Measurements from ENCODE around the gene CAPZB.

The CAPZB gene

DNA sequence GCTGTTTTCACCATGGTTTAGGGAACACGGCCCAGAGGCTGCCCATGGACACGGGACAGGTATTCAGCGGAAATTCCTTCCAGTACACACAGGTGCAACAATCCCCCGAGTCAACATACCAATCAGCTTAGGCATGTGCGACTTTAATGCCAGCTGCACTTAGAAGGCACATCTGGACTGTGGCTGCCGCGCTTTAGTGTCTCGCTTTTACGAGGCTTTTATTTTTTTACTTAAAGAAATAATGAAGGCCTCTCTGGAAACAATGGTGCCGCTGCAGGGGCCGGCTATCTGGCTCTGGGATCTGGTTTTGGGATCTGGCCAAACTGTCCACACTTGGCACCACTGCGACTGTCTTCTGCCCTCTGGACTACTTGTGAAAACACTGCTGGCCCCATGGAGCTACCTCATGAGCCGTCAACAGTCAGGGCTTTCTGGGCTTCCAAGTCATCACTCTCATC lies 117.7 kb downstream of the CAPZB start:
- DNase-seq, result no peak

DNA sequence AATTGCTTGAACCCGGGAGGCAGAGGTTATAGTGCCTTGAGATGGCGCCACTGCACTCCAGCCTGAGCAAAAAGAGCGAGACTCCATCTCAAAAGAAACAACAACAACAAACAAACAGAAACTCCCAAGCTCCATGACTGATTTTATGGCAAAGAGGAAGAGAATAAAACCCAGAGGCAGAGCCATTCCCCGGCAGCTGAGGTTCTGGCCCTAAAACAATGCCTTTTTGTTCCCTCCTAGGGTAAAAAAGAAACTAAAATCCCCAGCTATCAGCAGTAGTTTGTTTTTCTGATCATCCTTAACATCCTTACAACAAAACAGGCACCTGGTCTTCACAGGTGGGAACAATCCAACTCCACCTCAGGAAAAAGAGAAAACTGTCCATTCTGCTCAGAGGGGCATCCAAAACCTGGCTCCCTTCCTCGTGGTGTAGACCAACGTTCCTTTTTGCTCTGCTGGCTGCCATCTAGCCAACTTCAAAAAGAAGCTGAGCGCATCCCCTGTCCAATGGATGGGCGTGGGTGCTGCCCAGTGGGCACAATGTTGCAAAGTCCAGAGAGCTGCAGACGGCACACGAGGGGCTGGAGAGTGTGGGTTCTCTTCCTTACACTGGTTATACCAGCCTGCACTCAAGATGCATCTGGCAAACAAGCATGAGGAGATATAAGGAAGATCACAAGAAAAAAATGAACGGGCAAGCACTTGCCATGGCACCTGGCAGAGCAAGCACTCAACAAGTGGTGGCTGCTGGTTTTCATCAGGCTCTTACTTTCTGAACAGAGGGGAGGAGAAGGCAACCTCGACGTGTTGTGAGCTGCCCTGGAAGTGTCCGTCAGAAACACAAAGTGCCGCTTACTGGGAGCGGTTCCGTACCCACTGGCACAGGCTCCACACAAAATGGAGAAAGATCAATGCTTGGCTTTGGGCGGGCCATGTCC lies 118.5 kb downstream of the CAPZB start:
- no peak for DNase-seq

DNA sequence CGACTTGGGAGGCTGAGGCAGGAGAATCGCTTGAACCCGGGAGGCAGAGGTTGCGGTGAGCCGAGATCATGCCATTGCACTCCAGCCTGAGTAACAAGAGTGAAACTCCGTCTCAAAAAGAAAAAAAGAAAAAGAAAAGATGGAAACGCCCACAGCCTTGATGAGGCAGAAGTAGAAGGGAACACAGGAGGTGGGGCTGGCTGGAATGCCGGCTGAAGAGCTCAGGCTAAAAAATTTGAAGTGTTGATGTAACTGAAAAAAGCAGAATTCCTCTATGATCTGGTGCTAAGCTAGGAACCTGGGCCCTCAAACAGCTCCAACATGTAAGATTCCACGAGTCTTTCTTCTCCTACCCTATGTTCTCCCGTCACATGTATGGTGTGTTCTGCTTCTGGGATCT lies 119.6 kb downstream of the CAPZB start:
- no peak for DNase-seq

DNA sequence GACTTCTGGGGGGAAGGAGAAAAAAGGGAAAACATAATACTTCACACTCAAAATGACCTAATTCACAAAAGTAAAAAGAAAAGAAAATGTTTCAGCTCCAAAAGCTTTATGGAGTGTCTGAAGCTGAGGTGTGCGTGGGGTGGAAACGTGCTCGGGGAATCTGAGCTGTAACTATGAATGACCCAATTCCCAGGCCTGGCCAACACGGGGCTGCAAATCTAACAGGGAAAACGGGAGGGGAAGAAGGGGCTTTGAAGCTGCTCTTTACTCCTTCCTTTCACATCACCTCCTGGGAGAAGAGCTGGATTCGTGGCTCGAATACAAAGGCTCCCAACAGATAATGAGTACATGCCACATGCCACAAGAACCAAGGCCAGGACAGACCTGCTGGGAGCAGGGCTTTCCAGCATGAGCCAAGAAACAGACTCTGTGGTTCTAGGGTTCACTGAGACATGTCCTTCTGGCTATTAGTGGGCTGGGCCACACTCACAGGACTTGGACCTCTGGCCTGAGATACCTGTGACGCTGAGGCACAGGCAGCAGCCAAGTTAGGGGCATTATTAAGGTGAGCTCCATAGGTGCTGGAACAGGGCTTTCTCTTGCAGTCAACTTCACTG lies 121.7 kb downstream of the CAPZB start:
- DNase-seq, result no peak

DNA sequence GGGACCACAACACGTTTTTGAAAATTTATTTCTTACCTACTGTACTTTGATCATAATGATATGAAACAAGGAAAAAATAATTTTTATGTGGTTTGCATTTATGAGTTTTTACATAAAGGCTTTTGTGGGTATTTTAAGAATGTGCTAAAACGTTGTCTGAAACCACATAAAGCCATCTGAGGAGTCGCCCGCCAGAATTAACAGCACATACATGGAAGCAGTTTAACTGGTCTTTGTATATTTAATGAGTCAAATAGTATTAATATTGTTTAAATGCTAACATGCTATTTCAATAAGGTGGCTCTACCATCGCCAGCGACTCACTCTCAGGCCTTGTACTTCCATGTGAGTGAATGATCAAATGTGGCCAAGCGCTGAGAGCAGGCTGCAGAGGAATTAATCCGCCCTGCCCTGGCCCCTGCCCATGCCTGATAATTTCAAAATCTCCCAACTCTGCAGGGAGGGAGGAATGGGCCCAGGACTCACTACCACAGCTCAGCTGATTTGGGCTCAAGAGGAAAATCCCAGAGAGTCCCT lies 123.7 kb downstream of the CAPZB start:
- DNase-seq, result no peak

DNA sequence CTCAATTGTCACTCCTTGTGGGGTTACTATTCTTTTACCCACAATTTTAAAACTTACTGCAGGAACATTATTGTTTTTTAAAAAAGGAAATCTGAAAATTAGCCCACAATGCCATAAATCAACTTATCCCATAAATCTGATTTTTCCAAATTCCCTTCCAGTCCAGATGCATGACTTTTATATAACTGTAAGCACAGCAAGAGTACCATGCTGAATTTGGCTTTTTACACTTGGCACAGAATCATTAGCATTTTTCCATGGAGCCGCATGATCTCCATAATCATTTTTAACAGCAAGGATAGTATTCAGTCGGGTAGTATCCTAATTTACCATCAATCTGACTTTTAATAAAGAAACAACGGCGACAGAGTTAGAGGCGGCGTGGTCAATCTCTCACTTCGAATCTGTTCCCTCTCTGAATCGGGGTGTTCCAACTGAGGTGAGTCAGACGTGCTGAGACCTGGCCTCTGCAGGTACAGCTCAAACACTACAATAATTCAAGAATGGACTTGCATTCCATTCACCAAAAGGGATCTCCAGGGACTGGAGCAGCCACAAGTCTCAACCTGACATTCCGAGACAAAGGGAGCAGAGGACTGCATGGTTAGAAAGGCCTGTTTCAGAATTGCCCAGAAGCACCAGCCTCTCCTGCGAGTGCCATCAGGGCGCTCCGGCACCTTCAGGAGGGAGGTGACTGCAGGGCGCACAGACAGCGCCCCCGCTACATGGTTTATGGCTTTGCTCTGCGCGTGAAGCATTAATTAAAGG lies 124.3 kb downstream of the CAPZB start:
- no peak for DNase-seq

DNA sequence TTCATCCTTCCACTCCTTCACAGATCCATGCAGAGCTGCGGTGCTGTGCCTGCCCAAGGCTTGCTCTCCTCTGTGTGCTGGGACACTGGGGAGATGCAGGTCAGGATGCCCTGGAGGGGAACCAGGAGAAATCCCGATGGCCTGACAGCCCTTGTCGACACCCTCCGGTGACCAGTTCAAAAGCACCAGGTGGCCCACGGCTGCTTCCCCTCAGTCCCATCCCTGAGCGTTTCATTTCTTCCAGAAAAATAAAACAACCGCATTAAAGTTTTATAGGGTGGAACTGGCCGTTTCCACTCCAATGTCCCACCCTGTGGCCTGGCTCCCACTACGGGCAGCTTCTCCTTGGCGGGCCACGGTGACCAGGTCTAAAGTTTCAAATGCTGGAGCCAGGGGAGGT lies 124.9 kb downstream of the CAPZB start:
- no peak for DNase-seq

DNA sequence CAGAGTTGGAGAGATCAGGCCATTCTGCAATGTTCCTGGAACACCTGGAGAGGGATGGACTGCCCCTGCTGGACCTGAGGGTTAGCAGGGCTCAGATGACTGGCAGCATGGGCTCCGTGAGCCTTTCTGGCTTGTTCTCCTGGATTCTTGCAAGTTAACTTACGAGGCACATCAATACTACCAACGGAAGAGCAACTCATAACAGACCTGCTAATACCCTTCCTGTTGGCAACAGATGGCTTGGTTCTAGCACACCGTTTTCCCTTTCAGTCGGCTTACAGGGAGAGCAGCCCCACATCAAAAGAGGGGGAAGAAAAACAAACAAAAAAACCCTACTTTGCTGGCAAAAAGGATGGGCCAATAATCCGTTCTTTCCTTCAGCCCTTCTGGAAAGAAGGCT lies 125.3 kb downstream of the CAPZB start:
- no peak for DNase-seq

DNA sequence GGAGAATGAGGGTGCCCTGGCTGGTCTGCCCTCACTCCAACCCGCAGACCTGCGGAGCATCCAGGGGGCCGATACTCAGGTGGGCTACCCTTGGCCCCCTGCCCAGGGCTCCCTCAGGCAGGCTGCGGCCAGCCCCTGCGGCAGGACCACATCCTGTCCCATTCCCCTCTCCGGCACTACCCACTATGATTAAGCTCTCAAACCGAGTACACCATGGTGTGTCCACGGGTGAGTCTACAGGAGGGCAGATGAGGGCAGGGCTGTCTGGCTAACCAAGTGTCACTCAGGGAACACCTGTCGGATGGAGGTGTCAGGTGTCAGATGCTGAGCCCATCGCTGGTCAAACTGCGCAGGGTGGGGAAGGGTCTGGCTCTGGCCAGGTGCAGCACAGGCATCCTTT lies 126.0 kb downstream of the CAPZB start:
- no peak for DNase-seq

DNA sequence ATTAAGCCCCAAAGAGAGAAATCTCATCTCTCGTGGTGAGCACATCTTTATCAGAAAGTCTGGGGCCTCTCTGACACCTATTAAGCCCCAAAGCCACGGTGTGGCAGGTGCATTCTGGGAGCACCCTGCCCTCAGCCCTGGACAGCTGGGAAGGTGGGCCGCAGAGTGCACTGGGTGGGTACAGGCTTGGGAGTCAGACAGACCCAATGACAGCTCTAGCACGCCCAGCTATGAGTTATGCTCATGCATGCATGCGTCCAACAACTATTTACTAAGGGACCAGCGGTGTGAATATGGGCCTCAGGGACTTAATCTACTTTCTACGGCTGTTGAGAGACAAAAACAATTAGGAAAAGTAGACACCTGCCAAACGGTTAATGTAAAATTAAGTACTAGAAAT lies 126.6 kb downstream of the CAPZB start:
- DNase-seq, result no peak

DNA sequence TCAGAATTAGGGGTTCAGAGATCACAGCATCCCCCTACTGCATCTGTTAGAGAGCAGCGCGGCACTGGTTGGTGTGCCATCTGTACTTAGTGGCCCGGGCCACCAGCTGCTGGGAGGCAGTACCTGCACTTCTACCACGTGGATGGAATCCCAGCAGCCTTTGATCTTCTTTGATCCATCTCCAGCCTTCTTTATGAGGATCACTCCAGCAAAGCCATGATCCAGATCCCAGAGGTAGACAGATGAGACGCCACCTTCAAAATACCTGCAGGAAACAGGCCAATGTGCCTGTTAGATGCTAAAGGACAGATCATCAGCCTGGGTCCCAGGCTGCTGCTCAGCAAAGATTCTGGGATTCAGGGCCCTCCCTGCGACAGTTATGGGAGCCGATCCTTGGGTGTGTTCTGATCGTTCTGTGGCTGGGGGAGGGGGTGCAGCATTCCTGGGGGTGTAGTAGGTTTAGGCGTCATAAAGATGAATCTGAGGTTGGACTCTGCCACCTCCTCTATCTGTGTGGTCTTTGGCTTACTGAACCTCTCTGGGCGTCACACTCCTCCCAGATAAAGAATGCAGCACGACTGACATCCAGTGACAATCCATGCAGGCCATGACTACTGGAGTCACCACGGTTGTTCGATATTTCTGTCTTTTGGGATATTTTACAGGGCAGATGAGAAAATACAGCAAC lies 127.9 kb downstream of the CAPZB start:
- DNase-seq, result no peak

DNA sequence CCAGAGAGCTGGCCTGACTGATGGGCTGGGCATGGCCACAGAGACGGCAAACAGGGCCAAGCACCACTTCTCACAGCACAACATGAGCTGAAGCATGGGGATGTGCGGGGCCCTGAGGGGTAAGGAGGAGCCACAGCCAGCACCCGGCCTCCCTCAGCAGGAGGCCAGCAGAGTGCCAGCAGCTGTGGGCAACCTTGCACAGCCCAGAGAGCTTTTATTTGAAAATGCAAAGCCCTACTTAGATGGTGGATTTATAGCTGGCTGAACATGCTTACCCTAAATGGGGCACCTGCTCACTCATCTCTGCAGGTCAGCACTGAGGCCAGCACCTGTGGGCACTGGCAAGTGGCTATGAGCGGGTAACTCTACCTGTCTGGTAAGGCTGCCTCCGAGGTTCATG lies 129.1 kb downstream of the CAPZB start:
- DNase-seq, result no peak

DNA sequence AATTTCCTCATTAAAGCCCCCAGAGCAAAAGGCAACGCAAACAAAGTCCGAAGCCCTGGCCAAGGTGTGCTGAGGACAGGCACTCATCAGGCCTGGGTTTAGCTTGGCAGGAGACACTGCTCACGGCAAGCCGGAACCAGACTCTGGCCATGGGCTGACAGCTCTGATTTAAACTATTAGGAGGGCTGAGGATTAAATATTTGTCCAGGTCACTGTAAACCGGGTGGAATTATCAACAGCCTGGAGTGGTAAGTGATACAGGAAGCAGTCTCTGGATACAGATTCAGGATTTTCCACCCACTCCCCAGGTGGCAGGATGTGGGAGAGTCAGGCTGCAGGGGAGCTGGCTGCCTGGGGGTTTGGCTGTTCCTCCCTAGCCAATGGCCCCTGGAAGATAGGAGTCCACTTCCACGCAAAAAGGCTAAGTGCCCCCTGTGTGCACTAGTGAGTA lies 130.8 kb downstream of the CAPZB start:
- DNase-seq, result no peak

DNA sequence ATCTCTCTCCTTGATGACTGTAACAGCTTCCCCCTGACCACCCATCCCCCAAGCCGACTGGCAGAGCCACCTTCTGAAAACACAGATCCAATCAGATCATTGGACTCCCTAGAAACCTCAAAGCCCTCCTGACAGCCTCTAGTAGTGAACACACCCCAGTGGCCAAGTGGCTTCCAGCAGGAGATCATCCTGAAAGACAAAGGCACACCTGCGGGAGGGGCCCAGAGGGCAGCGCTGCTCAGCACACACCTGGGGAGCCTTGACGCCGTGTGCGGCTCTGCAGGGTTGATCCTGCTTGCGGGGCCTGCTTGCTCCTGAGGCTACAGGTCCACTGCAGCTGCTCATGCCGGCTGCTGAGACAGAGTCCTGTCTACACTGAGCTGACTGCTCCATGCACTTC lies 131.7 kb downstream of the CAPZB start:
- DNase-seq, result no peak

DNA sequence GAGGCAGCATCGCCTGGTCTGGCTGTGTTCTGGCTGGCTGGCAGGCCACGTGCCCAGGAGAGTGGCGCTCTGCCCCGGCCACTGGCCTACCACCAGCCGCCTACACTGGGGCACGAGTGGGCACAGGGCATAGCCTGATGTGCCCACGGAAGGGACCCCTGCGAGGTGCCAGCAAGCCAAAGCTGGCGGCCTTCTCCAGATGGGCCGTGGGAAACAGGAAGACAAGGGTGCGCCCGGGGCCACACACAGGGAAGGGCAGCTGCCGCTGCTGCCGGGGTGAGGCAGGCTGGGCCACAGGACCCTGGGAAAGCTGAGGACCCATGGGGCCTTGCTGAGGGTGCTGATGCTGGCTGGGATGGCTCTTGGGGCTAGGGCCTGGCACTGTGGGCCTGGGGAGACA lies 132.5 kb downstream of the CAPZB start:
- no peak for DNase-seq

DNA sequence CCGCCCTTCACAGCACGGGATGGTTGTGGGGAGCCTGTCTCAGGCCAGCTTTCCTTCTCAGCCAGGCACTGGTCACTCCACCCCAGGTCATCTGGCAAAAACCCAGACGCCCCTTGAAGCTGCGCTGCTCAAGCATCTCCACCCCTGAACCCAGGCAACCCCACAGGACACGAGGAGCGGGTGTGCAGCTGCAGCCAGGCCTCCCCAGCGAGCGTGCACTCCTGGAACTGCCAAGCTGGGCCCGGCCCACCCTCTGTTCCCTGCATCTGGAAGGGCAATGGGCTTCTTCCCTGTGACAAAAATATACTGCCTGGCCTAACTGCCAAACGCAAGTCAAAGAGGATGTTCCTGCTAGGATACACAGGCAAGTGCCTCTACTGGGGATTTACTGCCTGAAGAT lies 133.5 kb downstream of the CAPZB start:
- DNase-seq, result no peak

DNA sequence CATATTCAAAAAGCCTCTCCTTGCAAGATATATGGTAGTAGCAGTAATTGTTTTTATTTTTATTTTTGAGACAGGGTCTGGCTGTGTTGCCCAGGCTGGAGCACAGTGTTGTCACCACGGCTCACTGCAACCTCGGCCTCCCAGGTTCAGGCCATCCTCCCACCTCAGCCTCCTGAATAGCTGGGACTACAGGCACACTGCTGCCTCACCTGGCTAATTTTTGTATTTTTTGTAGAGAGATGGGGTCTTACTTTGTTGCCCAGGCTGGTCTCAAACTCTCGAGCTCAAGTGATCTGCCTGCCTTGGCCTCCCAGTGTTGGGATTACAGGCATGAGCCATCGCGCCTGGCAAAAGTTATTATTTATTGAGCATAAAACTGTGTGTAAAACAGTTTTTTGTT lies 134.8 kb downstream of the CAPZB start:
- DNase-seq, result no peak

DNA sequence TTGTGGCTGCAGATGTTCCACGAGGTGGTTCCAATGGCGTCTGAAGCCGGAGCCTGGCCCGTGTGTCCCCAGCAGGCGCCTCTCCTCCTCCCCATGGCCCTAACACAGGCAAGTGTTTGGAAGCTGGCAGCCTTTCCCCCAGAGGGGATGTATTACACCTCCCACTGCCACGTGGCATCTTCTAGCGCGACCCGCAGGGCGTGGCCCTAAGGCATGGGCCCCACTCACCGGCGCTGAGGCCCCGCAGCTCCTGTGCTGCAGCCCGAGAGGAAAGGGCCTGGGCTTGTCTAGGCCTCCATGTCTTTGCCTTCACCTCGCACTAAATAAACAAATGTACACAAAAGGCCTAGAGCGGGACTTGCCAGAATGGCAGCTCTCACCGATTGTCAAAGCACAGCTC lies 135.3 kb downstream of the CAPZB start:
- DNase-seq, result no peak

DNA sequence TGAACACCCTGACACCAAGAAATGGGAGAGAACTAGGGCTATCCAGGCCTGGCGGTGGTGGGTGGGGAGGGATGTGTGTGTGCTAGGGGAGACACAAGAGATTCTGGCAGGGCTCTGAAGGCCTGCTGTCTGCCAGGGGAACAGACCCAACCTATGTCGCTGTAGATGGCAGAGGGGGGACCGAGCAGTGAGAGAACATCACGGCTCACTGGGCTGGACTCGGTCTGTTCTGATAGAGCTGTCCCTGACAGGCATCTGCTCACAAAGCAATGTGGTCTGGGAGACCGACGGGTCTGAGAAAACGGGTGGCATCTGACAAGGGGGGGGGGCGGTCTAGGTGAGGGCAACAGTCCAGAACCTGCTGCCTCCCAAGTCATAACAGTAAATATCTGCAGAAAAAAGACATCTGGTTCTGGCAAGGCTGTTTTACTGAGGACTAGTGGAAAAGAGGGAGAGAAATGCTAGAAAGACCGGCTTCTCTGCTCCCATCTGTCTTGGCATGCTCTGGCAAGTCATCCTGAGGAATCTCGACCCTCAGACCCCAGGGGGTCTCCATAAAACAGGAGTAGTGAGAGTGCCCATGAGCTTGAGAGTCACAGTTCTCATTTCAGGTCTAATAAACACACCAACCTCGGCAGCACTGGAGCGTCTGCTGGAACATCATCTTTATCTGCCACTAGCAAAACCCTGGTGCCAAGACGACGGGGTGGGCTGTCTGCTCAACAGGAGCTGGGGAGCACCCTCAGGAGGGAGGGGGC lies 136.7 kb downstream of the CAPZB start:
- DNase-seq, result no peak

DNA sequence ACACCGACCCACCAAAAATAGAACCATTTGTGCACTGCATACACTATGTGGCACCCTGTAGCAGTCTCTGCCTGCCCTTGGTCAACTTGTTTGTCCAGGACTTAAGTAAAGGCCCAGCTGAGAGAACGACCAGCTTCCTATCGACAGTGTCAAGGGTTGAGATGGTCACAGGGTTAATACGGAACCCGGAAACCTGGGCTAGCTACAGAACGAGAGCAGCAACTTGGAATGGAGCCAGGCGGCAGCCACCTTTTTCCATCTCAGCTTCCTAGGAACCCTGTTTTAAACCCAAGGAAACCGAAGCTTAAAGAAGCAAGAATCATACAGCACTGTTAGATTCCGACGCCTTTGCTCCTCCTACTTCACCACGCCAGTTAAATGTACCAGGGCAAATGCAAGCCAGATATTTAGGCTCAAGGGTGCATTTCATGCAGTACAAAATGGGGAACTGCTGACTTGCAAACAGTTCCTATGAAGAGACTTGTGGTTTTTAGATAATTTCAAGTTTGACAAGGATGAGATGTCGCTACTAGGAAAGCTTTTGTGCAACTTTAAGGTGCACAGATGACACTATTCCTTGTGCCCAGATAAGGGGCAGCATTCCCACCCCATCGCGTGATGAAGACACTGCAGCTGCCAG lies 137.7 kb downstream of the CAPZB start:
- peak; percentile 36 to 63 (median 52) for DNase-seq

DNA sequence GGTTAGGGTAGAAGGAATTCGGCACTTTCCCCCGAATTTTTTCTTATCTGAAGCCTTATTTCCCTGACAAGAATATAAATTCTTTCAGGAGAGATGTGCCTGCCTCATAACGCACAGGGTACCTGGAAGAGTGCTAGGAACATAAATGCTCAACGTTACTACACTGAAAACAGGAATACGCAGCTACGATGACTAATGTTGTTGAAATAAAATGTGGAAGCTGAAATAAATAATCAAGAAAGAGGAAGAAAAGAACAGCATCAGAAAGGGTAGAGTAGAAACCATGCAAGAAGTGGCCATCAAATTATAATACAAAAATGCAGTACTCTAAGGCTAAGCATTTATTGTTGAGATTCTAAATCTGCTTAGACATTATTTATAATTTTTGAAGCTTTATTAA lies 139.3 kb downstream of the CAPZB start:
- DNase-seq, result peak in 2 of 4 experiments; percentile 55 to 64

Data from suppressor macrophage (primary cell).